Measurements from ENCODE around the gene LHPP. TPM values are rescaled to one million over a fixed set of nuclear protein-coding genes. Genes with fewer than 3 reads are reported as not detected.

Gene LHPP
- total RNA-seq, 2 experiments from 2014 or later: 11.1 to 15.1 TPM

DNA sequence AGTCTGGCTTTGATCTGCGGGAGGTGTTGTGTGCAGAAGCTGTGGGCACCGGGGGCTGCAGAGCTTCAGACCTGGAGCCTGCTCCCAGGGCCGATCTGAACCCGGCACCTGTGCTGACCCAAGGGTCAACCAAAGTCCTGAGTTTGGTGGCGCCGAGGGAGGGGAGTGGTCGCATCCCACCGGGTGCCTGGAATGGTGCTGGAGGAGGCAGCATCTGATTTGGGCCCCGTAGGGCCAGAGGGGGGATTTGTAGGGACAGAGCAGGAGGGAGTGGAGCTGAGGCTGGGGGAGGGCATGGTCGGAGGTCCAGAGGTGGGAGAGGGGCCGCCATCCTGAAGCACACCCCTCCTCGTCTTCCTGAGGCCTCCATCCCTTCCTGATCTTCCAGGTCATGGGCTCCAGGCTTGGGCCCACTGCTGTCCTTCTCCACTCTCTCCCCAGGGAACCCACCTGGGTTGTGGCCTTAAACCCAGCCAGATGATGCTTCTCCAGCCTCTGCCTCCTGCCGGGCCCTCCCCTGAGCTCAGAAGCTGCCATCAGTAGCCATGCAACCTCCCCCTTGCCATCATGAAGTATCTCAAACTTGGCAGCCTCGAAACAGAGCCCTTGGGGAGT lies 112.9 kb downstream of the LHPP start:
- Mint-ChIP-seq H3K4me1 (ENCODE audit: low read depth) (no peaks in the 10 kb centered on the region), H3K4me3 (no peak overlapping the region), H3K9me3 (no peaks in the 10 kb centered on the region), H3K36me3 (ENCODE audit: low read depth) (no peaks in the 10 kb centered on the region), H3K27me3 (no peaks in the 10 kb centered on the region), H3K27ac (no peak overlapping the region)
- TF ChIP-seq, protein P1, sequence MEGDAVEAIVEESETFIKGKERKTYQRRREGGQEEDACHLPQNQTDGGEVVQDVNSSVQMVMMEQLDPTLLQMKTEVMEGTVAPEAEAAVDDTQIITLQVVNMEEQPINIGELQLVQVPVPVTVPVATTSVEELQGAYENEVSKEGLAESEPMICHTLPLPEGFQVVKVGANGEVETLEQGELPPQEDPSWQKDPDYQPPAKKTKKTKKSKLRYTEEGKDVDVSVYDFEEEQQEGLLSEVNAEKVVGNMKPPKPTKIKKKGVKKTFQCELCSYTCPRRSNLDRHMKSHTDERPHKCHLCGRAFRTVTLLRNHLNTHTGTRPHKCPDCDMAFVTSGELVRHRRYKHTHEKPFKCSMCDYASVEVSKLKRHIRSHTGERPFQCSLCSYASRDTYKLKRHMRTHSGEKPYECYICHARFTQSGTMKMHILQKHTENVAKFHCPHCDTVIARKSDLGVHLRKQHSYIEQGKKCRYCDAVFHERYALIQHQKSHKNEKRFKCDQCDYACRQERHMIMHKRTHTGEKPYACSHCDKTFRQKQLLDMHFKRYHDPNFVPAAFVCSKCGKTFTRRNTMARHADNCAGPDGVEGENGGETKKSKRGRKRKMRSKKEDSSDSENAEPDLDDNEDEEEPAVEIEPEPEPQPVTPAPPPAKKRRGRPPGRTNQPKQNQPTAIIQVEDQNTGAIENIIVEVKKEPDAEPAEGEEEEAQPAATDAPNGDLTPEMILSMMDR (IDR thresholded peaks at IDR 0.05): no peak
- CTCF ChIA-PET: no interaction called here
- no peak for ATAC-seq
- POLR2A ChIA-PET: no interaction called here
- DNase-seq: no peak
- intact Hi-C loops (cut with micrococcal nuclease): no loop called here

DNA sequence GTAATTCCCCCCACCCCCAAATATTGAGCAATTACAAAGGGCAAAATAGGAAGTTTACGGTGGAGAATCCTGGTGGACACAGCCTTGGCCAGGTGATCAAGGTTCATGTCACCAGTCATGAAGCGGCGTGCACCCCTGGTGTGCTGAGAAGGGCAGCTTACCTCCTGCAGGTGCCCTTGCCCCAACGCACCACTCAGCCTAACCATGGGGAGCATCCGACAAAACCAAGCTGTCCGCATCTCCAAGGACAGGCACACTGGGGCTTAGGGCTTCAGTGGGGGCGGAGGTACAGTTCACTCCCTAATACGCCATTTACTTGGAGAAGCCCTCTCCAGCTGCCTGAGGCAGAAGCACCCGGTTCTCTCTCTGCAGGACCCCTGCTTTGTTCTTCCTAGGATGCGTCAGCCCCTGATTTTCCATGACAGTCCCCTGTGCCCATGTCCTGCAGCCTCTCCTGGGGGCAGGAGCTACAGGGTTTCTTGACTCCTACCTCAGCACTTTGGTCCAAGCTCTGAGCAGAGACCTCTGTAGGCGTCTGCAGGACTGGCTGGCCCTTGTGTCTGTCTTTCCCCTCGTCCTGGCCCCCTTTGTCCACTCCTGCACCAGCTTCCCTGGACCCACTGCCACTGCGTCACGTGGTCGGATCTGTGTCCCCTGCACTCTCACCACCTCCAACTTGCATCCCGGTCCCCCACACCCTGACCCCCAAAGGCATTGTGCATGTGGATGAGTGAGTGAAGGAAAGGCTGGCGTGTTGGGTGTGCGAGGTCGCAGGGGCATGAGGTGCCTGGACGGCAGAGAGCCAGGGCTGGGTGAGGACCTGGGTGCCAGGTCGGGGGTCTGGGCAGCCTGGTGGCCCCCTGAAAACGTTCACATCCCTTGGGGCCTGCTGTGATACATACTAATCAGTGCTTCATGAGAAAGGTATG lies 113.7 kb downstream of the LHPP start:
- H3K27ac Mint-ChIP-seq: no peak overlapping the region
- H3K4me3 Mint-ChIP-seq: no peak overlapping the region
- no peaks in the 10 kb centered on the region for H3K36me3 Mint-ChIP-seq (ENCODE audit: low read depth)
- H3K27me3 Mint-ChIP-seq: no peaks in the 10 kb centered on the region
- no peaks in the 10 kb centered on the region for H3K4me1 Mint-ChIP-seq (ENCODE audit: low read depth)
- no peaks in the 10 kb centered on the region for H3K9me3 Mint-ChIP-seq
- DNase-seq (no peak), ATAC-seq (no peak)
- intact Hi-C loops (cut with micrococcal nuclease): no loop called here
- TF ChIP-seq, protein P1 (IDR thresholded peaks at IDR 0.05): no peak
- ChIA-PET CTCF (no interaction called here), POLR2A (no interaction called here)

DNA sequence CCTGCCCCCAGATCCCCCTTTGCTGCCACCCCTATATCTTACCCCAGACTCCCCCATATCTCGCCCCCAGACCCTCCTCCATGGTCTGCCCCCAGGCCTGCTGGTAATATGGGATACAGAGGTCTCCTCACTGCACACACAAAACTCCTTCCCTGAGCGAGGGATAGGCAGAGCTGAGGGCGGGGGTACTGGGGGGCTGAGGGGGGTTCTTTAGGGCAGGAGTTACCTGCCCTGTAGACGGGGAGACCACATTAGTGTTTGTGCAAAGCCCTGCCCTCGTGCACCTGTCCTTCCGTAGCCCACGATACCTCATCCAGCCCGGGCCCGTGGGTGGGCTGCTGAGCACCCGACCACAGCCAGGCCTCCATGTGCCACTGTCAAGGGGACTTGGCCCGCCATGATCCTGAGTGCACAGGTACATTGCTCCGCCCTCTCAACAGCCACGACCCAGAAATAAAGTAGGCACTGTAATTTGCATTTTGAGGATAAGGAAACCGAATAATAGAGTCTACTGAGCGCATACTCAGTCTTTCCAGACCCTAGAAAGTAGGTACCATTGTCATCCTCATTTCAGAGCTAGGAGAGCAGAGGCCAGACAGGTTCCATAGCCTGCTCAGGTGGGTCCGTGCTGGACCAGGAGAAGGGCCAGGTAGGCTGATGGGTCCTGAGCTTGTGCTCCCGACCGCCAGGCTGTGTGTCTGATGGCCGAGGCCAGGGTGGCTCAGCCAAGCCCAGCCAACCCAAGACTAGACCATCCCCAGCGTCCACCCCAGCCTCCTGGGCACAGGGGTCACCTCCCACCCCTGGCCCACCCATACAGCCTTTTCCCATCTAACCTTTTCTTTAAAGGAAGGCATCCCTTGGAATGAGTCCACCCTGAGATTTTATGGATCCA lies 115.2 kb downstream of the LHPP start:
- intact Hi-C loops (cut with micrococcal nuclease): no loop called here
- Mint-ChIP-seq H3K4me3 (no peak overlapping the region), H3K9me3 (peaks cover 4% of the 10 kb centered on the region), H3K27ac (no peak overlapping the region), H3K4me1 (ENCODE audit: low read depth) (no peaks in the 10 kb centered on the region), H3K27me3 (no peaks in the 10 kb centered on the region), H3K36me3 (ENCODE audit: low read depth) (peaks cover 4% of the 10 kb centered on the region)
- DNase-seq: no peak
- TF ChIP-seq, protein P1 (IDR thresholded peaks at IDR 0.05): no peak
- no peak for ATAC-seq
- ChIA-PET CTCF (no interaction called here), POLR2A (no interaction called here)

DNA sequence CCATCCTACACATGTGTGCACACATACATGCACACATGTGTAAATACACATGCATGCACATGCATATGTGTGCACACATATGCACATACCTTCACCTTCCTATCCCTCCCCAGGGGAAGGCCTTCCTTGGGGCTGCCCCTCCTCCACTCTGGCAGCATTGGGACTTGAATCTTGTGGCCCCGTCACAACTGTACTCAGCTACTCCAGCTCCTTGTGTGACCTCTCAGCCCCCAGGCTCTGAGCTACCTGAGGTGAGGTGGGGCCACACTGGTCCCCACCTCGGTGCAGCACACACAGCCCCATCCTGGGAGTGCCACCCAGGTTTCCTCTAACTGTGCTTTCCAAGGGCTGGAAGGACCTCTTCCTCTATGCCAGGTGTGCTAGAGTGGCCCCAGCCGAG lies 116.0 kb downstream of the LHPP start:
- Mint-ChIP-seq H3K27me3 (no peaks in the 10 kb centered on the region), H3K9me3 (peaks cover 4% of the 10 kb centered on the region), H3K27ac (no peak overlapping the region), H3K4me1 (ENCODE audit: low read depth) (no peaks in the 10 kb centered on the region), H3K36me3 (ENCODE audit: low read depth) (peaks cover 4% of the 10 kb centered on the region), H3K4me3 (no peak overlapping the region)
- POLR2A ChIA-PET: no interaction called here
- ATAC-seq: no peak
- CTCF ChIA-PET: no interaction called here
- TF ChIP-seq, protein P1 (IDR thresholded peaks at IDR 0.05): no peak
- intact Hi-C loops (cut with micrococcal nuclease): no loop called here
- DNase-seq: no peak

Data from activated CD8-positive, alpha-beta T cell treated with anti-CD3 and anti-CD28 coated beads for 36 hours (primary cell).